A549 (cell line): ENCODE results near the gene CYP4F8. TPM values are rescaled to one million over a fixed set of nuclear protein-coding genes. Genes with fewer than 3 reads are reported as not detected.

ENCODE experiments used
- ATAC-seq, 2 experiments: fragments of 200-7000 bp in 1 of 2; fragments of >200 bp in 1 of 2; cut with Nextera tagmentation in 1 of 2; cut with Tn5 transposase in 1 of 2; 3 replicates each; pipeline versions ENCODE4 v1.8.0 to v1.9.1; 2018 to 2020; ENCODE audit warnings: mild to moderate bottlenecking in 1 of 2, moderate library complexity in 1 of 2
- CTCF ChIA-PET: fragments of 300-600 bp; sonication (Branson Sonifier 250); formaldehyde crosslinking; extraction: SDS; loops from one replicate; lab custom pipeline; 2021; ENCODE audit warnings: antibody characterized with exemption, inconsistent platforms; lab: Yijun Ruan, JAX
- POLR2A ChIA-PET: fragments of 350-600 bp; formaldehyde crosslinking; extraction: SDS; loops from one replicate; lab custom pipeline; 2021; ENCODE audit warnings: antibody characterized with exemption, inconsistent platforms; lab: Yijun Ruan, JAX
- DNase-seq, 2 experiments: peaks; one replicate each; pipeline versions ENCODE4 v3.0.0 to v3.0.0-alpha.2; 2011 to 2016; ENCODE audit warnings: low read depth in 1 of 2, low spot score in 1 of 2
- FAIRE-seq: peaks from 2 replicates; lab custom pipeline; 2011; peaks lifted over from hg19 to GRCh38; lab: Jason Lieb, UNC
- H3K27ac ChIP-seq, 2 experiments: fragments of >200 bp; sonication (Bioruptor Twin); formaldehyde crosslinking; 3 replicates each; pipeline ENCODE4 v1.5.1; 2016 to 2017
- H3K4me1 ChIP-seq: fragments of >200 bp; sonication (Bioruptor Twin); formaldehyde crosslinking; 3 replicates; pipeline ENCODE4 v1.6.1; 2016
- H3K4me2 ChIP-seq: fragments of >200 bp; sonication (Bioruptor Twin); formaldehyde crosslinking; 3 replicates; pipeline ENCODE4 v1.6.1; 2016
- H3K4me3 ChIP-seq: fragments of >200 bp; sonication (Bioruptor Twin); formaldehyde crosslinking; 3 replicates; pipeline ENCODE4 v1.5.1; 2016
- H3K9me3 ChIP-seq: fragments of >200 bp; sonication (Bioruptor Twin); formaldehyde crosslinking; 3 replicates; pipeline ENCODE4 v1.6.1; 2016
- BHLHE40 ChIP-seq: IDR thresholded peaks from 2 replicates; pipeline ENCODE4 v1.6.1; 2012; ENCODE audit warnings: low read depth, low read length, inconsistent platforms
- CBX2 ChIP-seq: fragments of 200-600 bp; sonication (generic); IDR thresholded peaks from 2 replicates; pipeline ENCODE4 v1.6.1; 2016; ENCODE audit warnings: low read depth, mild to moderate bottlenecking, borderline replicate concordance
- CBX8 ChIP-seq: fragments of 200-600 bp; sonication (generic); IDR thresholded peaks from 2 replicates; pipeline ENCODE4 v1.6.1; 2016
- CEBPB ChIP-seq, 2 experiments: fragments of >200 bp in 1 of 2; sonication (Bioruptor Twin) in 1 of 2; formaldehyde crosslinking in 1 of 2; IDR thresholded peaks; 2 replicates each; pipeline ENCODE4 v1.6.1; 2012 to 2016
- EHF ChIP-seq: fragments of 250-450 bp; sonication (Bioruptor Pico); IDR thresholded peaks from 2 replicates; pipeline ENCODE4 v1.5.0; 2020; ENCODE audit warnings: mild to moderate bottlenecking
- EP300 ChIP-seq, 2 experiments: fragments of >200 bp; sonication (Bioruptor Twin); formaldehyde crosslinking; IDR thresholded peaks; 2 replicates in 1 of 2; 3 replicates in 1 of 2; pipeline ENCODE4 v1.6.1; 2016 to 2017
- FOSL2 ChIP-seq, 2 experiments: fragments of 450-650 bp in 1 of 2; fragments of >200 bp in 1 of 2; sonication (Bioruptor Twin) in 1 of 2; formaldehyde crosslinking; IDR thresholded peaks; 2 replicates each; pipeline versions ENCODE4 v1.5.0 to v1.6.1; 2016 to 2020; ENCODE audit warnings: mild to moderate bottlenecking in 1 of 2, moderate library complexity in 1 of 2
- GATA3 ChIP-seq: IDR thresholded peaks from 2 replicates; pipeline ENCODE4 v1.6.1; 2012; ENCODE audit warnings: borderline replicate concordance
- HEYL ChIP-seq: fragments of 250-450 bp; sonication (Bioruptor Pico); IDR thresholded peaks from 2 replicates; pipeline ENCODE4 v1.8.0; 2021; ENCODE audit warnings: mild to moderate bottlenecking, moderate library complexity
- HMGXB4 ChIP-seq: fragments of 250-450 bp; sonication (Bioruptor Pico); IDR thresholded peaks from 2 replicates; pipeline ENCODE4 v1.5.0; 2021; ENCODE audit warnings: mild to moderate bottlenecking, moderate library complexity, borderline replicate concordance
- HOXB13 ChIP-seq: fragments of 250-450 bp; sonication (Bioruptor Pico); IDR thresholded peaks from 2 replicates; pipeline ENCODE4 v1.5.0; 2020; ENCODE audit warnings: low read depth, mild to moderate bottlenecking, moderate library complexity
- HOXB5 ChIP-seq: fragments of 250-450 bp; sonication (Bioruptor Pico); IDR thresholded peaks from 2 replicates; pipeline ENCODE4 v1.5.0; 2020; ENCODE audit warnings: mild to moderate bottlenecking, moderate library complexity
- JUNB ChIP-seq: fragments of >200 bp; sonication (Bioruptor Twin); formaldehyde crosslinking; IDR thresholded peaks from 2 replicates; pipeline ENCODE4 v1.6.1; 2016
- KDM5A ChIP-seq: fragments of 200-600 bp; sonication (generic); IDR thresholded peaks from 2 replicates; pipeline ENCODE4 v1.6.1; 2016; ENCODE audit warnings: antibody characterized with exemption, mild to moderate bottlenecking
- MAFK ChIP-seq: fragments of 450-650 bp; IDR thresholded peaks from 2 replicates; pipeline ENCODE4 v1.6.1; 2014; ENCODE audit not compliant: partially characterized antibody
- MAZ ChIP-seq: fragments of 150-350 bp; IDR thresholded peaks from 2 replicates; pipeline ENCODE4 v1.6.1; 2014; ENCODE audit warnings: antibody characterized with exemption, low read depth, low read length, borderline replicate concordance
- NFE2L2 ChIP-seq: fragments of 150-350 bp; conservative IDR thresholded peaks from 2 replicates; pipeline ENCODE4 v1.6.1; 2014; ENCODE audit warnings: low read length
- PHF8 ChIP-seq: fragments of 200-600 bp; sonication (generic); IDR thresholded peaks from 2 replicates; pipeline ENCODE4 v1.6.1; 2016; ENCODE audit warnings: low read depth, mild to moderate bottlenecking, antibody characterized with exemption, moderate library complexity, borderline replicate concordance
- POLR2AphosphoS2 ChIP-seq: conservative IDR thresholded peaks from 2 replicates; pipeline ENCODE4 v1.6.1; 2012; ENCODE audit warnings: low read length, improper control_type of control experiment, inconsistent platforms
- RARB ChIP-seq: fragments of 250-450 bp; sonication (Bioruptor Pico); IDR thresholded peaks from 2 replicates; pipeline ENCODE4 v1.8.0; 2021; ENCODE audit warnings: mild to moderate bottlenecking, moderate library complexity
- RCOR1 ChIP-seq: fragments of 150-350 bp; IDR thresholded peaks from 2 replicates; pipeline ENCODE4 v1.6.1; 2014; ENCODE audit warnings: antibody characterized with exemption, low read length, low read depth
- RFX5 ChIP-seq: fragments of 450-650 bp; IDR thresholded peaks from 2 replicates; pipeline ENCODE4 v1.7.1; 2014; ENCODE audit warnings: antibody characterized with exemption, mild to moderate bottlenecking, moderate library complexity
- RNF2 ChIP-seq: fragments of 200-600 bp; sonication (generic); IDR thresholded peaks from 2 replicates; pipeline ENCODE4 v1.6.1; 2016; ENCODE audit warnings: low read depth, mild to moderate bottlenecking, antibody characterized with exemption, moderate library complexity, borderline replicate concordance
- SMC3 ChIP-seq: fragments of >200 bp; sonication (Bioruptor Twin); formaldehyde crosslinking; IDR thresholded peaks from 3 replicates; pipeline ENCODE4 v1.6.1; 2018; ENCODE audit warnings: inconsistent platforms
- SREBF2 ChIP-seq: fragments of 450-650 bp; IDR thresholded peaks from 2 replicates; pipeline ENCODE4 v1.6.1; 2014; ENCODE audit warnings: mild to moderate bottlenecking, moderate library complexity
- TFCP2L1 ChIP-seq: fragments of 250-450 bp; sonication (Bioruptor Pico); IDR thresholded peaks from 2 replicates; pipeline ENCODE4 v1.5.0; 2021; ENCODE audit warnings: mild to moderate bottlenecking
- ZC3H11A ChIP-seq: fragments of 450-650 bp; IDR thresholded peaks from 2 replicates; pipeline ENCODE4 v1.6.1; 2014; ENCODE audit warnings: antibody characterized with exemption, mild to moderate bottlenecking
- WGBS: methylation state at CpG from one replicate; pipeline ENCODE4 v1.1.6; 2017; ENCODE audit errors: missing lambda C conversion rate; 5-methylcytosine and 5-hydroxymethylcytosine counted together
- polyA plus RNA-seq, 4 experiments: library from polyadenylated mRNA; depleted of rRNA in 3 of 4; stranded (reverse); fragments of >200 nt; fragmentation: RNase III in 1 of 4; extraction: RNeasy Plus Mini Kit Qiagen cat#74134 plus additional on column Dnase treatment in 1 of 4; gene quantifications; 2 replicates in 3 of 4; 3 replicates in 1 of 4; pipeline ENCODE4 v1.2.3, GENCODE V29; 2011 to 2017
- TF ChIP-seq, protein P1 (sequence below): fragments of >200 bp; sonication (Bioruptor Twin); formaldehyde crosslinking; IDR thresholded peaks from 3 replicates; pipeline ENCODE4 v1.6.1; 2016
- TF ChIP-seq, protein P2 (sequence below): fragments of 450-650 bp; IDR thresholded peaks from 2 replicates; pipeline ENCODE4 v1.6.1; 2014; ENCODE audit warnings: antibody characterized with exemption

CYP4F8 gene
- polyA plus RNA-seq, 2 of the 4 experiments (the other 2 are of a cell fraction) = not detected

DNA sequence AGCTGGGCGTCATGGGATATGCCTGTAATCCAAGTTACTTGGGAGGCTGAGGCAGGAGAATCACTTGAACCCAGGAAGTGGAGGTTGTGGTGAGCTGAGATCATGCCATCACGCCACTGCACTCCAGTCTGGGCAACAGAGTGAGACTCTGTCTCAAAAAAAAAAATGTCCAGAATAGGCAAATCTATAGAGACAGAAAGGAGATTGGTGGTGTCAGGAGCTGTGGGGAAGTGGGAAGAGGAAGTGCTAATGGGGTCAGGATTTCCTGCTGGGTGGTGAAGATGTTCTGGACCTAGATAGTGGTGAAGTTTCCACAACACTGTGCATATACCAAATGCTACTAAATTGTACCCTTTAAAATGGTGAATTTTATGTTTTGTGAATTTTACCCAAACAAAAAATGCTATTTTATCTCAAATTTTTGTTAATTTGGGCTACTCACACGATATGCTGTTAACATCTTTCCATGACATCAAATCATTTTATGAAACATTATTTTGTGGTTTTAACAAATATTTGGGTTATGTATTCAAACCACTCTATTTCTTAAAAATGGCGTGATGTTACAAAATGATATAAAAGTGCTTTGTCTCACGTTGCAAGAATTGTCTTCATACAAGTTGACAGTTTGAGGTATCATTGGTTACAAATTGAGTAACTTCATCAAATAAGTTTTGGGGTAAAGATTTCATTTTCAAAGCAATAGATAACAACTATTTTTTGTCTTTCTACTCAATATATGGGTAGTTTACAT lies 18.2 kb downstream of the CYP4F8 start:
- ChIA-PET CTCF (interaction anchor here (0.6 to 1.4 kb wide), 3 partner anchors 78 to 377 kb away, joined by 3 to 6 read pairs (median 5); no protein-coding TSS in a partner anchor), POLR2A (no interaction called here)
- Histone ChIP-seq H3K4me3 (no peak overlapping the region), H3K27ac (no peak overlapping the region), H3K4me1 (no peaks in the 10 kb centered on the region), H3K4me2 (no peak overlapping the region), H3K9me3 (no peaks in the 10 kb centered on the region)
- DNase-seq = no peak
- no peak for ATAC-seq
- FAIRE-seq = no peak
- TF ChIP-seq CEBPB (IDR thresholded peaks at IDR 0.05) (no peak), RARB (no peak), JUNB (no peak), RCOR1 (no peak), HOXB13 (CRISPR knock-in tag) (no peak), BHLHE40 (no peak), HEYL (CRISPR knock-in tag) (no peak), CBX2 (no peak), MAFK (no peak), RFX5 (no peak), NFE2L2 (no peak), PHF8 (no peak), MAZ (no peak), SMC3 (no peak), HMGXB4 (CRISPR knock-in tag) (no peak)
- TF ChIP-seq, protein P1, sequence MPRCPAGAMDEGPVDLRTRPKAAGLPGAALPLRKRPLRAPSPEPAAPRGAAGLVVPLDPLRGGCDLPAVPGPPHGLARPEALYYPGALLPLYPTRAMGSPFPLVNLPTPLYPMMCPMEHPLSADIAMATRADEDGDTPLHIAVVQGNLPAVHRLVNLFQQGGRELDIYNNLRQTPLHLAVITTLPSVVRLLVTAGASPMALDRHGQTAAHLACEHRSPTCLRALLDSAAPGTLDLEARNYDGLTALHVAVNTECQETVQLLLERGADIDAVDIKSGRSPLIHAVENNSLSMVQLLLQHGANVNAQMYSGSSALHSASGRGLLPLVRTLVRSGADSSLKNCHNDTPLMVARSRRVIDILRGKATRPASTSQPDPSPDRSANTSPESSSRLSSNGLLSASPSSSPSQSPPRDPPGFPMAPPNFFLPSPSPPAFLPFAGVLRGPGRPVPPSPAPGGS = no peak
- WGBS = 61% methylated on average over 5 of the region's 5 CpGs

DNA sequence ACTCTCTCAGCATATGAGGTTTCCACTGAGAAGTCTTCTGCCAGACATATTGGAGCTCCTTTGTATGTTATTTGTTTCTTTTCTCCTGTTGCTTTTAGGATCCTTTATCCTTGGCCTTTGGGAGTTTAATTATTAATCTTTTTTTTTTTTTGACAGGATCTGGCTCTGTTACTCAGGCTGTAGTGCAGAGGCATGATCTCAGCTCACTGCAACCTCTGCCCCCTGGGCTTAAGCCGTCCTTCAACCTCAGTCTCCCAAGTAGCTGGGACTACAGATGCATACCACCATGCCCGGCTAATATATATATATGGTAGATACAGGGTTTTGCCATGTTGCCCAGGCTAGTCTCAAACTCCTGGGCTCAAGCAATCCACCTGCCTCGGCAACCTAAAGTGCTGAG lies 19.1 kb downstream of the CYP4F8 start:
- POLR2A ChIA-PET = no interaction called here
- no peaks in the 10 kb centered on the region for H3K4me1 ChIP-seq
- H3K4me2 ChIP-seq = no peak overlapping the region
- H3K4me3 ChIP-seq = no peak overlapping the region
- TF ChIP-seq TFCP2L1 (CRISPR knock-in tag) (no peak), ZC3H11A (no peak), CEBPB (IDR thresholded peaks at IDR 0.05) (no peak), HOXB5 (no peak), RNF2 (no peak), GATA3 (no peak), CBX8 (no peak), KDM5A (no peak), RARB (no peak), HOXB13 (CRISPR knock-in tag) (no peak), FOSL2 (IDR thresholded peaks at IDR 0.05) (no peak), FOSL2 (CRISPR knock-in tag; IDR thresholded peaks at IDR 0.05) (no peak), SREBF2 (no peak), EHF (no peak), EP300 (IDR thresholded peaks at IDR 0.05) (no peak), POLR2AphosphoS2 (no peak)
- TF ChIP-seq, protein P2, sequence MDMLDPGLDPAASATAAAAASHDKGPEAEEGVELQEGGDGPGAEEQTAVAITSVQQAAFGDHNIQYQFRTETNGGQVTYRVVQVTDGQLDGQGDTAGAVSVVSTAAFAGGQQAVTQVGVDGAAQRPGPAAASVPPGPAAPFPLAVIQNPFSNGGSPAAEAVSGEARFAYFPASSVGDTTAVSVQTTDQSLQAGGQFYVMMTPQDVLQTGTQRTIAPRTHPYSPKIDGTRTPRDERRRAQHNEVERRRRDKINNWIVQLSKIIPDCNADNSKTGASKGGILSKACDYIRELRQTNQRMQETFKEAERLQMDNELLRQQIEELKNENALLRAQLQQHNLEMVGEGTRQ = no peak
- no peak for FAIRE-seq
- no peak overlapping the region for H3K27ac ChIP-seq
- CTCF ChIA-PET = interaction anchor here (0.6 to 1.0 kb wide), 2 partner anchors 11 to 79 kb away, joined by 3 to 6 read pairs; no protein-coding TSS in a partner anchor
- ATAC-seq = no peak
- H3K9me3 ChIP-seq = no peaks in the 10 kb centered on the region
- DNase-seq = no peak
- 62% methylated on average over 3 of the region's 3 CpGs for WGBS
